GM12801 (cell line): Measurements from ENCODE around the gene TUBB.

Source experiments
- CTCF ChIP-seq: IDR thresholded peaks from one replicate; pipeline ENCODE4 v1.5.1; 2011; ENCODE audit warnings: control low read depth; ENCODE audit not compliant: insufficient read length; ENCODE audit errors: extremely low read depth

TUBB gene

DNA sequence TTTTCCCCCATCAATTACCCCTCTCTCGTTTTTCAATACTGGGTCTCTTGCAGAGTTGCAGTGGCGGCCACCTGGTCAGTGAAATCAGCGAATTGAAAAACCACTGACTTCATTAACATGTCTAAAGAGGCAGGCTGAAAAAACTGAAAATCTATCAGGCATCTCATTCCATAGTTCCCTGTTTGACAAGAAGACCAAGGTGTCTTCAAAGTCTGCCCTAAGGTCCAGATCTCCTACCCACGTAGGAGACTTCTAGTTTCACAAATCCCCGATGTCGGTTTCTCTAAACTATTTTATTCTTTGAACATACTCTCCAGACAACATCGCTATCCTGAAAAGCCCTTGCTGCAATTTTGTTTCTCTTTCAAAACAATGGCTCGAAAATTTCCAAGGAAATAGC lies 796 bp upstream of the TUBB start:
- TF ChIP-seq CTCF = no peak

DNA sequence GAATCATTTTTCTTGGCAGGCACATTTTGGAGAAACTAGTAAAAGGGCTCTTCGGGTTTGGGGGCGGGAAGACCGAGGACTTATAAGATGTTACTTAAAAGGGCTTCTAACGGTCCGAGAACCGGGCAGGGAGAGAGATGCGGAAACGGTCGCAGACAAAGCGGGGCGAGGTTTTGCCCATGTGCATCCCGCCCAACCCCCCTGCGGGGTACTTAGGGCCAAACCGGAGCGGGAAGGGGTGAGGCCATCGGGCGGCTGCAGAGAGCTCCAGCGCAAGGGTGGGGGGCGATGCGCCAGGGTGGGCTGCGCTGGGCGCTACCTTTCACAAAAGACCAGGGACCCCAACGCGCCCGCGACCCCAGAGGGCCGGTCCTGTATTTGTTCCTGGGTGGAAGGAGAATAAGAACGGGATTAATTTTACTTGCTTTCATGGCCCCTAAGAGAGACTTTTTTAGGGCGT lies 616 bp downstream of the TUBB start:
- no peak for TF ChIP-seq CTCF

- TF ChIP-seq CTCF = no peak
Observed at GRCh38 chr6:30721198-30722024, 1.3 kb downstream of the TUBB start.

- peak; percentile 42 for TF ChIP-seq CTCF
Observed at GRCh38 chr6:30722280-30723112, 2.3 kb downstream of the TUBB start.

GRCh38 chr6:30724906-30725667 lies 4.9 kb downstream of the TUBB start:
- TF ChIP-seq CTCF = no peak

DNA sequence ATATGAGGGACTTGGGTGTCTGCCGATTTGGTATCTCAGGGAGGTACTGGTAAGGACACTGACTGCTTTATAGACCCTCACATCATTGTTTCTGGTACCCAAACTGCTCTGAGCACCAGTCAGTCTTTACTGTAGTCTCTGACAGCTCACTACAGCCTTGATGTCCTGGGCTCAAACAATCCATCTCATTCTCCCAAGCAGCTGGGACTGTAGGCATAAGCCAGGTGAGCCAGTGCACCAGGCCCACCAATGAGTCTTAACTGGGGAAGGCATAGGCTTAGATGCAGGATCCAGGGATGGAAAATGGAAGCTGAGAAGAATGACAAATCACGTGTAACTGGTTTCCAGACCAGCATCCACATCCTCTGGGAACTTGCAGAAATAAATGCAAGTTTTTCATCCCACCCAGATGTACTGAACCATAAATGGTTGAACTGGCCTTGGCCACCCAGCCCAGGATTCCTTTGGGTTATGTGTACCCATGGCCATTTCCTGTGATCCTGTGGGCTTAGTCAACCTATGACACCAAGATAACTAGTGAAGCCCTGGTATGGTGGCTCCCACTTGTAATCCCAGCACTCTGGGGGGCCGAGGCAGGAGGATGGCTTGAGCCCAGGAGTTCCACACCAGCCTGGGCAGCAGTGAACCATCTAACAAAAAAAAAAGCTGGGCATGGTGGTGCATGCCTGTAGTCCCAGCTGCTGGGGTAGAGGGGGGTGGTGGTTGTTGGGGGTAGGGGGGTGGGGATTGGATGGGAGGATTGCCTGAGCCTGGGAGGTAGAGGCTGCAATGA lies 5.8 kb downstream of the TUBB start:
- TF ChIP-seq CTCF = no peak
